Trophoblast cell (in vitro differentiated cells and primary cell): ENCODE data around the gene C2orf80.

Experiments
- DNase-seq, 2 donors: peaks; one replicate each; pipeline ENCODE4 v3.0.0-alpha.2; 2016
- H2AFZ ChIP-seq: 2 replicates; pipeline ENCODE4 v1.6.1; 2013; ENCODE audit warnings: low read length, moderate library complexity, mild to moderate bottlenecking; ENCODE audit not compliant: insufficient read depth, poor library complexity
- H2AK5ac ChIP-seq: 2 replicates; pipeline ENCODE4 v1.6.1; 2013; ENCODE audit warnings: mild to moderate bottlenecking, low read length
- H2BK120ac ChIP-seq: 2 replicates; pipeline ENCODE4 v1.6.1; 2013; ENCODE audit warnings: low read length, mild to moderate bottlenecking, moderate library complexity; ENCODE audit not compliant: insufficient read depth, poor library complexity
- H2BK12ac ChIP-seq: 2 replicates; pipeline ENCODE4 v1.6.1; 2013; ENCODE audit warnings: mild to moderate bottlenecking, low read length, moderate library complexity
- H2BK5ac ChIP-seq: 2 replicates; pipeline ENCODE4 v1.6.1; 2013; ENCODE audit warnings: low read length, low read depth, moderate library complexity, mild to moderate bottlenecking; ENCODE audit not compliant: poor library complexity
- H3K14ac ChIP-seq: 2 replicates; pipeline ENCODE4 v1.6.1; 2013; ENCODE audit warnings: mild to moderate bottlenecking, low read length
- H3K18ac ChIP-seq: 2 replicates; pipeline ENCODE4 v1.6.1; 2013; ENCODE audit warnings: mild to moderate bottlenecking, low read length
- H3K23ac ChIP-seq: 2 replicates; pipeline ENCODE4 v1.6.1; 2013; ENCODE audit warnings: low read length
- H3K27ac ChIP-seq: 2 replicates; pipeline ENCODE4 v1.5.1; 2013; ENCODE audit warnings: low read depth, mild to moderate bottlenecking, inconsistent platforms, low read length, moderate library complexity
- H3K27me3 ChIP-seq: 2 replicates; pipeline ENCODE4 v1.6.1; 2013; ENCODE audit warnings: inconsistent platforms, mild to moderate bottlenecking, low read length, moderate library complexity; ENCODE audit not compliant: insufficient read depth
- H3K36me3 ChIP-seq, 2 experiments: 1 replicate in 1 of 2; 2 replicates in 1 of 2; pipeline ENCODE4 v1.6.1; 2013; ENCODE audit warnings: low read length in 2 of 2, mild to moderate bottlenecking in 2 of 2, moderate library complexity in 1 of 2; ENCODE audit not compliant: insufficient read depth in 2 of 2, control insufficient read depth in 1 of 2
- H3K4ac ChIP-seq: 2 replicates; pipeline ENCODE4 v1.6.1; 2013; ENCODE audit warnings: low read depth, mild to moderate bottlenecking, low read length, moderate library complexity
- H3K4me1 ChIP-seq, 2 experiments: 1 replicate in 1 of 2; 2 replicates in 1 of 2; pipeline ENCODE4 v1.6.1; 2013; ENCODE audit warnings: low read length in 2 of 2, mild to moderate bottlenecking in 2 of 2, moderate library complexity in 1 of 2; ENCODE audit not compliant: insufficient read depth in 2 of 2, control insufficient read depth in 1 of 2
- H3K4me2 ChIP-seq: 2 replicates; pipeline ENCODE4 v1.6.1; 2013; ENCODE audit warnings: inconsistent platforms, mild to moderate bottlenecking, low read length, moderate library complexity
- H3K4me3 ChIP-seq: 2 replicates; pipeline ENCODE4 v1.5.1; 2013; ENCODE audit warnings: mild to moderate bottlenecking, low read depth, low read length, inconsistent platforms
- H3K79me1 ChIP-seq: one replicate; pipeline ENCODE4 v1.6.1; 2013; ENCODE audit warnings: low read length
- H3K79me2 ChIP-seq: 2 replicates; pipeline ENCODE4 v1.6.1; 2013; ENCODE audit warnings: low read length, mild to moderate bottlenecking; ENCODE audit not compliant: control insufficient read depth, insufficient read depth, poor library complexity
- H3K9ac ChIP-seq: 2 replicates; pipeline ENCODE4 v1.6.1; 2013; ENCODE audit warnings: mild to moderate bottlenecking, low read length
- H3K9me3 ChIP-seq: 2 replicates; pipeline ENCODE4 v1.6.1; 2013; ENCODE audit warnings: low read depth, mild to moderate bottlenecking, control low read depth, inconsistent platforms, low read length; ENCODE audit not compliant: insufficient read depth
- H4K12ac ChIP-seq: 2 replicates; pipeline ENCODE4 v1.6.1; 2013; ENCODE audit warnings: low read depth, mild to moderate bottlenecking, low read length, moderate library complexity
- H4K8ac ChIP-seq: 2 replicates; pipeline ENCODE4 v1.6.1; 2013; ENCODE audit warnings: low read depth, mild to moderate bottlenecking, low read length, moderate library complexity
- H4K91ac ChIP-seq: one replicate; pipeline ENCODE4 v1.6.1; 2013; ENCODE audit warnings: low read depth, mild to moderate bottlenecking, low read length, moderate library complexity
- WGBS: extraction: QIAGEN DNeasy Blood & Tissue Kit; methylation state at CpG from one replicate; pipeline ENCODE4 v1.1.7; 2013; ENCODE audit warnings: missing lambda C conversion rate; ENCODE audit not compliant: insufficient read length, insufficient coverage; ENCODE audit errors: extremely low coverage; 5-methylcytosine and 5-hydroxymethylcytosine counted together

C2orf80 gene

GRCh38 chr2:208147008-208147407 is 42.8 kb downstream of the C2orf80 start:
- no peak overlapping the region for H3K23ac ChIP-seq
- no peaks in the 10 kb centered on the region for H3K9me3 ChIP-seq
- H2AK5ac ChIP-seq: no peak overlapping the region
- H3K14ac ChIP-seq: no peak overlapping the region
- H3K27ac ChIP-seq: no peak overlapping the region
- H2AFZ ChIP-seq: no peak overlapping the region
- H3K4ac ChIP-seq: no peak overlapping the region
- no peaks in the 10 kb centered on the region for H3K4me1 ChIP-seq
- H3K18ac ChIP-seq: no peak overlapping the region
- no peaks in the 10 kb centered on the region for H3K79me2 ChIP-seq
- H3K4me2 ChIP-seq: no peak overlapping the region
- H2BK5ac ChIP-seq: no peak overlapping the region
- H3K9ac ChIP-seq: no peak overlapping the region
- H4K91ac ChIP-seq: no peak overlapping the region
- DNase-seq: no peak
- no peaks in the 10 kb centered on the region for H3K27me3 ChIP-seq
- H4K12ac ChIP-seq: no peak overlapping the region
- no peak overlapping the region for H2BK12ac ChIP-seq
- H3K36me3 ChIP-seq: no peaks in the 10 kb centered on the region
- no peaks in the 10 kb centered on the region for H3K79me1 ChIP-seq
- H4K8ac ChIP-seq: no peak overlapping the region
- no peak overlapping the region for H3K4me3 ChIP-seq
- H2BK120ac ChIP-seq: no peak overlapping the region

DNA sequence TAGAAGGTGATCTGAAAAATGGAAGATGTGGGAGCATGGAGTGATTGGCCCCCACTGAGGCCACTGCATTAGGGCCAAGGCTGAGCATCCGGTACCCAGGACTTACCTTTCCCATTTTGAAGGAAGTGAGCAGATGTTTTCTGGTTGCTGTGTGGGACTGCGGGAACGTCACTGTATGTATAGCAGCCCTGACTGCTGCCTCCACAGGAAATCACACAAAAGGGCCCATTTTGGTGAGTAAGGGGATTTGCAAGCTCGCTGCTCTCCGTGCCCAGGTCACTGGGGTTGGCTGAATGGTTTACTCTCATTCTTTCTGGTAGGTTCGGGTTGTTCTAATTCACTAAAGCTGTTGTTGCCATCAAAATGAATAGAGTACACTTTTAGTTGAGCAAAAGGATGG is 43.8 kb downstream of the C2orf80 start, which contains the start of gene CRYGB:
Gene CRYGB (minus strand): TSS at position 153 of the 400 bp plus-strand sequence. CDS start 38 bp downstream, at position 115.
- no peak within 1 kb of the TSS for H2AFZ ChIP-seq
- H2AK5ac ChIP-seq: no peak within 1 kb of the TSS
- no peak within 1 kb of the TSS for H3K4me3 ChIP-seq
- H2BK120ac ChIP-seq: no peak within 1 kb of the TSS
- no peaks in the 10 kb centered on the region for H3K79me2 ChIP-seq
- no peak within 1 kb of the TSS for H3K9ac ChIP-seq
- H2BK12ac ChIP-seq: no peak within 1 kb of the TSS
- WGBS: no CpG with 5 or more reads among the region's 6 CpGs
- no peak within 1 kb of the TSS for H3K27ac ChIP-seq
- H3K27me3 ChIP-seq: no peaks in the 10 kb centered on the region
- H3K4me1 ChIP-seq: no peaks in the 10 kb centered on the region
- H3K79me1 ChIP-seq: no peaks in the 10 kb centered on the region
- no peak for DNase-seq
- H3K23ac ChIP-seq: no peak within 1 kb of the TSS
- no peak within 1 kb of the TSS for H3K4ac ChIP-seq
- H4K12ac ChIP-seq: no peak within 1 kb of the TSS
- H3K9me3 ChIP-seq: no peaks in the 10 kb centered on the region
- no peak within 1 kb of the TSS for H4K91ac ChIP-seq
- H3K14ac ChIP-seq: no peak within 1 kb of the TSS
- H3K36me3 ChIP-seq: no peaks in the 10 kb centered on the region
- H4K8ac ChIP-seq: no peak within 1 kb of the TSS
- H3K4me2 ChIP-seq: no peak within 1 kb of the TSS
- H3K18ac ChIP-seq: no peak within 1 kb of the TSS
- H2BK5ac ChIP-seq: no peak within 1 kb of the TSS

- H4K8ac ChIP-seq: no peak overlapping the region
- no peak overlapping the region for H3K27ac ChIP-seq
- H3K9me3 ChIP-seq: no peaks in the 10 kb centered on the region
- H4K91ac ChIP-seq: no peak overlapping the region
- H3K4me3 ChIP-seq: no peak overlapping the region
- no peak overlapping the region for H3K23ac ChIP-seq
- H3K27me3 ChIP-seq: no peaks in the 10 kb centered on the region
- WGBS: no CpG with 5 or more reads among the region's 14 CpGs
- H2BK12ac ChIP-seq: peak overlapping the region; percentile 20
- H3K14ac ChIP-seq: no peak overlapping the region
- H3K79me1 ChIP-seq: no peaks in the 10 kb centered on the region
- H3K4me1 ChIP-seq: no peaks in the 10 kb centered on the region
- no peak overlapping the region for H2AK5ac ChIP-seq
- no peak overlapping the region for H3K4me2 ChIP-seq
- DNase-seq: no peak
- no peak overlapping the region for H2AFZ ChIP-seq
- H2BK120ac ChIP-seq: no peak overlapping the region
- no peak overlapping the region for H3K4ac ChIP-seq
- H3K79me2 ChIP-seq: no peaks in the 10 kb centered on the region
- H2BK5ac ChIP-seq: no peak overlapping the region
- no peak overlapping the region for H4K12ac ChIP-seq
- H3K36me3 ChIP-seq: no peaks in the 10 kb centered on the region
- H3K18ac ChIP-seq: no peak overlapping the region
- H3K9ac ChIP-seq: no peak overlapping the region
Measured at GRCh38 chr2:208142925-208143799, 46.7 kb downstream of the C2orf80 start.

DNA sequence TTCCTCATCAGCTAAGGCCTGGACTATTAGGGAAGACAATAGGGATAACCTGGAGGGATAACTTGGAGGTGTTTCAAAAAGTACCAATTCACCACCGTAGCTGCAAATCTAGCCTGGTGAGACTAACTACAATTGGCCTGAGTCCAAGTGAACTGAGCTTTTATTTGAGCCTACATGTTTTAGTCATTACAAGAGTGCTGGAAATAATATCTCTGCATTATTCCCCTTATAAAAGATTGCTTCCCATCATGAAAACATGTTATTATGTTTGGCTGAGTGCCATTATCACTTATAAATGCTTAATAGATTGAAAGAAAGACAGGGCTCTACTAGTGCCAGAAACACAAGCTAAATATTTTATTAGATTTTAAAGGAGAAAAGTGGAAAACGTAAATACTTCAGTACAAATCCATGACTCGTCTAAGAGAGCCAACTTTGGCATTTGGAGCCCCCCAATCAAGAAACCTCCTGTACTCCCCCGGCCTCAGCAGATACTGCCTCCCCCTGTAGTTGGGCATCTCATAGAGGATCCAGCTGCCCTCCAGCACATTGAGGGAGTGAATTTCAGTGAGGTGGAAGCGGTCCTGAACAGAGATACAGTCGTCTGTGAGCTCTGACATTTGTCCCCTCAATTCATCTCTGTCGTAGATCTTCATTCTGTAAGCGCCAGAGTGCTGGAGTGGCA is 47.4 kb downstream of the C2orf80 start:
- Histone ChIP-seq H3K4ac (no peak overlapping the region), H3K27me3 (no peaks in the 10 kb centered on the region), H2BK12ac (peak overlapping the region; percentile 31), H3K4me2 (no peak overlapping the region), H3K18ac (no peak overlapping the region), H2AK5ac (peak overlapping the region; percentile 66), H3K79me1 (no peaks in the 10 kb centered on the region), H3K4me1 (no peaks in the 10 kb centered on the region), H3K9ac (no peak overlapping the region), H2AFZ (no peak overlapping the region), H4K8ac (no peak overlapping the region), H2BK120ac (no peak overlapping the region), H3K4me3 (no peak overlapping the region), H3K9me3 (no peaks in the 10 kb centered on the region), H3K23ac (no peak overlapping the region), H3K79me2 (no peaks in the 10 kb centered on the region), H3K14ac (no peak overlapping the region), H4K12ac (no peak overlapping the region), H4K91ac (no peak overlapping the region), H2BK5ac (no peak overlapping the region), H3K27ac (no peak overlapping the region), H3K36me3 (no peaks in the 10 kb centered on the region)
- WGBS: no CpG with 5 or more reads among the region's 8 CpGs
- DNase-seq: no peak
